DMS 273 treated with DMSO at 0.1 percent for 48 hours (cell line): ENCODE measurements around the gene LANCL2.
"Not testable (repeated sequence)": the region's sequence is repeated elsewhere in the genome, so short reads cannot be mapped to it uniquely, and the experiment has no call there.

Experiments used
- DNase-seq: peaks from one replicate; lab custom pipeline; 2025; lab: John Stamatoyannopoulos, UW

LANCL2 gene

GRCh38 chr7:55365205-55365674 is at the start of gene LANCL2:
LANCL2 (plus strand) TSS chr7:55365337; CDS start chr7:55366026, 689 bp downstream.
- peak; percentile 54 for DNase-seq

GRCh38 chr7:55325371-55325792 is 39.8 kb upstream of the LANCL2 start:
- DNase-seq: peak; percentile 60

- DNase-seq: no peak
These were observed 38.9 kb upstream of the LANCL2 start for GRCh38 chr7:55326081-55326835.

DNA sequence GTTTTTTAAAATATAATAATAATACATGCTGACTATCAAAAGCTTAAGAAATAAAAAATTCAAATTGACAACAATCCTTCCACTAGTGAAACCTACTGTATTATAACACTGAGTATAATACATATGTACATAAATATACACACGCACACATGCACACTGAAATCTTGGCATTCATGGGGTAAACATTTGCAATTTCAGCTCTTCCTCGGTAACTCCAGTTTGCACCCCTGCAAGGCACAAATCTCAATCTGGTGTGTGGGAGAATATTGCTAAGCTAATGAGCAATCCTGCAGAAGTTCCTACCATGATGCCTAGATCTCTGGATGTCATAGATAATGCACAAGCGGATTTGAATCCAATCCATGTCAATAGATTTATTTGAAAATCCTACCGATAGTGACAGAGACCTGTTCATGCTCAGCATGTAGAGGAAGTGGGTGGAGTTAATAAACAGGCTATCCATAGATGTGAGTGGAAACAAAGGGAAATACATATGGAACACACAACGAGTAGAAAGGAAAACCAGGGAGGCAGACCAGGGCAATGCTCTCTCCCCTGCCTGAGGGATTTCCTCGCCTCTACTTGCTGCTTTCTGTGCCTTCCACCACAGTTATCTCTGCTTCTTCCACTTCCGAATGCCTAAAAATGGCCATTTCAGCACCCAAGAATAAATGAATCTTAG is 38.1 kb upstream of the LANCL2 start:
- DNase-seq: no peak

DNA sequence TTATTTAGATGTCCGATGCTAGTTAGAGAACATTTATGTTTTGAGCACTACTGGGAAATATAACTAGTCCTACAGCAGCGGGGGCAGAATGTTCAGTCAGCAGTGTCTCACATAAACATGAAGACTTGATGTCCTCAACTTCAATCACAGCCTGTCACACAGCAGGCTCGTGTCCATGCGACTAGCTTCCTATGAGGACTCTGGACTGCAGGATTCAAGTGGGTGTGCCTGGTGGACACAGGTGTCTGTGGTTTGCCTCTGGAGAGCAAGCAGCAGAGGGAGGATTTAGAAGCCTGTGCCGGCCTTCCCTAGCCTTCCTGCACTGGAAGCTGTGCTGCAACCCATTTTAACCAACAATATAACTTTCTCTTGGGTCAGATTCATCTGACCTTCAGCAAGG is 30.0 kb upstream of the LANCL2 start:
- no peak for DNase-seq

GRCh38 chr7:55335786-55336185 is 29.4 kb upstream of the LANCL2 start:
- no peak for DNase-seq

GRCh38 chr7:55336540-55336939 is 28.6 kb upstream of the LANCL2 start:
- DNase-seq: no peak

- DNase-seq: peak; percentile 96
These were observed 25.8 kb upstream of the LANCL2 start for GRCh38 chr7:55339033-55340000.

DNA sequence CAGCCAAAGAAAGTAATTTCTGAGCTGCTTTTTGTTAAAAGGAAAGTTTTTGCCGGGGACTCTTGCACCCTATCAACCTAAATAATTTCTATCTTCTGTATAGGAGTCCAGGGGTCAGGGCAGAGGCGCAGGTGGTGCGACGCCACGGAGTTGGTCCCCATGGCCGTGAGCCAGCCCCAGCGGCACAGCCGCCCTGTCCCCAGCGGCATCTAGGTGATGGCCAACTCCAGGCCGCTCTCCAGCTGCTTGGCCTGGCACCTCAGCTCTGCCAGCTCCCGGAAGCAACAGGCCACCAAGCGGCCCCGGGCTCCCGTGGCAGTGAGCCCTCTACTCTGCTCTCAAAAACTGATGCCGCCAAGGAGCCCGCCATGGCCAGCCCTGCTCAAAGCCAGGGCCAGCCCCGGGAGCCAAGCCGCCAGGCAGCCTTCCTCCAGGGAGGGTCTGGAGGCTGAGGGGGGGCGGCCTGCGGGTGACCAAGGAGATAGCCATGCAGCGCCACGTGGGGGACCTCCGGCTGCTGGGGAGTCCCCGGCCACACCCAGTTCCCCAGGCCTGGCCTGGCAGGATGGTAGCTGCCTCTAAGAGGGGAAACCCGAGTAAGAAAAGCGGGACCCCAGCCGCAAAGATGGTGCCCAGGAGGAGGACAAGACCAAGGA is 22.8 kb upstream of the LANCL2 start:
- DNase-seq: no peak

DNA sequence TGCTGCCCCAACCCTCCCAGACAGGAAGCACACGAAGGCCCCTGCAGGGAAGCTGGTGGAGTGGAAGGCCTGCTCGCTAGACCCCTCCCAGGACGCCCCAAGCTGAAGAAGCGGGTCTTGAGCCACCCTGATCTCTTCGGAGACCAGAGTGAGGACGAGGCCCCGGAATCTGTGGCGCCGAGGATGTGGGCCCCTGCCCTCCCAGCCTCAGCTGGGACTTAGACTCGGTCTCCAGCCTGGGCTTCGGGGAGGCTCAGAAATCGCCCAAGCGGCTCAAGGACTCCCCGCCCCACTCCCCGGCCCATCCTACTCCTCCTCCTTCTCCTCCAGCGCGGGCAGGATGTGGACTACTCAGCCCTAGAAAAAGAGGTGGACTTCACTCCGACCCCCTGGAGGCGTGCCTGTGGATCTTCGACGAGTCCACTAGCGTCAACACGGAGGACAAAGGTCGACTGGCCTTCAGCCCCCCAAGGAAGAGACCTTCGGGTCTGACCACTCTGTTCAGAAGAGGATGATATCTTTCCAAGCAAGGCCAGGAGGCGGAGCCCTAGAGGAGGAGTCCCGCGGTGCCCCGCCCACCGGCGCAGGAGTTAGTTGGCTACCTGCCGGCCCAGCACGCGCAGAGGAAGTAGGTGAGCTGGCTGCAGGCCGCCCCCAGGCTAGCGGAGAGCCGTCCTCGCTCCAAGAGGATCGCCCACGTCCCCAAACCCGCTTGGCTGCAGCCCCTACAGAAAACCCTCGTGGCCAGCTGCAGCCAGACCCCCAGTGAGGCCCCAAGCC is 21.9 kb upstream of the LANCL2 start:
- DNase-seq: no peak

- no peak for DNase-seq
These were observed 21.1 kb upstream of the LANCL2 start for GRCh38 chr7:55343860-55344606.

- DNase-seq: no peak
These were observed 20.3 kb upstream of the LANCL2 start for GRCh38 chr7:55344840-55345239.

GRCh38 chr7:55345292-55345691 is 19.8 kb upstream of the LANCL2 start:
- no peak for DNase-seq

- peak; percentile 68 for DNase-seq
These were observed 16.6 kb upstream of the LANCL2 start for GRCh38 chr7:55348502-55348901.

GRCh38 chr7:55349121-55349520 is 16.0 kb upstream of the LANCL2 start:
- DNase-seq: peak; percentile 50

DNA sequence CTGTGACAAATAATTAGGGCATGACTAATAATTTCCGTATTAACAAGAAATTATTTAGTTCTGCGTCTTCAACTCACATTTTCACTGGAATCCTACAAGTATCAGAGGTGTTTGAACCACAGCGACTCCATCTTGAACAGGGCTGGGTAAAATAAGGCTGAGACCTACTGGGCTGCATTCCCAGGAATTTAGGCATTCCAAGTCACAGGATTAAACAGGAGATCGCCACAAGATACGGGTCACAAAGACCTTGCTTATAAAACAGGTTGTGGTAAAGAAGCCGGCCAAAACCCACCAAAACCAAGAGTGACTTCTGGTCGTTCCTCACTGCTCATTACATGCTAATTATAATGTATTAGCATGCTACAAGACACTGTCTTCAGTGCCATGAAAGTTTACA is 14.9 kb upstream of the LANCL2 start:
- DNase-seq: no peak

GRCh38 chr7:55351263-55351662 is 13.9 kb upstream of the LANCL2 start:
- no peak for DNase-seq

- not testable (repeated sequence) for DNase-seq
These were observed 12.2 kb upstream of the LANCL2 start for GRCh38 chr7:55352947-55353273.

GRCh38 chr7:55360486-55360885 is 4.7 kb upstream of the LANCL2 start:
- DNase-seq: no peak

DNA sequence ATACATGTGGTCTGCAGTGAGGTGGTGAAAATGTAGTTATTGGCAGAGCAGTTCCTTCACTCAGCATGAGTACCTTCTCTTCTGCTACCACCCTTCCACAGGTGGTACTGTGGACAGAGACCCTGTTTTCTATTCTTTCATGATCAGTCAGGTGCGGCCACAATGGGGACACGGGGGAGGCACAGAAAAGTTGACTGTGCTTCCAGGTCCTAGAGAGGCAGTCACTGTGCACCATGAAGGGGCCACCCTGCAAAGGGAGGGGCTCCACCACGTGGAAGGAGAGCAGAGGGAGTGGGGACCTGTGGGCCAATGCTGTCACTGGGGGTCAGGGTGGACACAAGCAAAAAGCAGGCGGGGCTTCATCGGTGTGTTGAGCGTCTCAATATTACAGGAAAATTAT is 3.6 kb upstream of the LANCL2 start:
- DNase-seq: no peak
